ENCODE measurements around the gene OR2AK2.

The OR2AK2 gene

DNA sequence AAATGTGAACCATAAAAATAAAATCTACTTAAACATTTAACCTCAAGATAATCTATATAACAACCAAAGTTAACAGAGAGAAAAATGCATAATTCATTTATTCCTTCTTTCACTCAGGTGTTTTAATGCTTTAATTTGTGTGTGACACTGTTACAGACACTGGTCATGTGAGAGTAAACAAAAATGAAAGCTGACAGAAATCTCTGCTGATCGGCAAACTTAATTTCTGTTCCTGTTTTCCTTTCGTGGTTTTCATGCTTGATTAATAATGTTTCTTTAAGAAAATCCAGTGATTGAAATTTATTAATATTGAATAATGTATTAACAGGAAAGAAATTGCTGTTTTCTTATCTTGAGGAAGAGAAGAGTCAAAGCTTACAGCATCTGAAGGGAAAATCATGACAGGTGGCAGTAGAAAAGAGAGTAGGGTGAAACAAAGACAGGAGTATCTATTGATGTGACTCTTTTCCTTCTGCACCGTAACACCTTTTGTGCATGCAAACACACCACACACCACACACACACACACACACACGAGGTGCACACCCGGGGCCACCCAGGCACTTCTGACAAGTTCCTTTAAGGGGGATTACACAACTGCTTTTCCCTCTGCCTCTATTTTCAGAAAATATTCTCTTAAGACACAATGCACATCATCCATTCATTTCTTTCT lies 1.6 kb downstream of the OR2AK2 start:
- H3F3A ChIP-seq (ENCODE audit: low read depth), result no peaks in the 10 kb centered on the region
- H3K36me3 ChIP-seq (ENCODE audit: insufficient read depth, low read length), result no peaks in the 10 kb centered on the region
- H3K4me3 ChIP-seq (ENCODE audit: low read length, poor library complexity, severe bottlenecking), result no peak overlapping the region
- H3K79me2 ChIP-seq (ENCODE audit: insufficient read depth, low read length), result no peaks in the 10 kb centered on the region
- no peak for TF ChIP-seq EZH2phosphoT487 (IDR thresholded peaks at IDR 0.05; ENCODE audit: borderline replicate concordance)
- TF ChIP-seq, protein P1, sequence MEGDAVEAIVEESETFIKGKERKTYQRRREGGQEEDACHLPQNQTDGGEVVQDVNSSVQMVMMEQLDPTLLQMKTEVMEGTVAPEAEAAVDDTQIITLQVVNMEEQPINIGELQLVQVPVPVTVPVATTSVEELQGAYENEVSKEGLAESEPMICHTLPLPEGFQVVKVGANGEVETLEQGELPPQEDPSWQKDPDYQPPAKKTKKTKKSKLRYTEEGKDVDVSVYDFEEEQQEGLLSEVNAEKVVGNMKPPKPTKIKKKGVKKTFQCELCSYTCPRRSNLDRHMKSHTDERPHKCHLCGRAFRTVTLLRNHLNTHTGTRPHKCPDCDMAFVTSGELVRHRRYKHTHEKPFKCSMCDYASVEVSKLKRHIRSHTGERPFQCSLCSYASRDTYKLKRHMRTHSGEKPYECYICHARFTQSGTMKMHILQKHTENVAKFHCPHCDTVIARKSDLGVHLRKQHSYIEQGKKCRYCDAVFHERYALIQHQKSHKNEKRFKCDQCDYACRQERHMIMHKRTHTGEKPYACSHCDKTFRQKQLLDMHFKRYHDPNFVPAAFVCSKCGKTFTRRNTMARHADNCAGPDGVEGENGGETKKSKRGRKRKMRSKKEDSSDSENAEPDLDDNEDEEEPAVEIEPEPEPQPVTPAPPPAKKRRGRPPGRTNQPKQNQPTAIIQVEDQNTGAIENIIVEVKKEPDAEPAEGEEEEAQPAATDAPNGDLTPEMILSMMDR (conservative IDR thresholded peaks at IDR 0.05; ENCODE audit: low read length), result no peak
- no peaks in the 10 kb centered on the region for H3K9me2 ChIP-seq (replicated peaks; ENCODE audit: low read depth, low read length)
- no peak overlapping the region for H3K4me2 ChIP-seq (ENCODE audit: low read depth, low read length, poor library complexity, severe bottlenecking)
- H3K9ac ChIP-seq (ENCODE audit: low read depth, low read length, poor library complexity, severe bottlenecking), result no peak overlapping the region
- H3K9me3 ChIP-seq (ENCODE audit: insufficient read depth, low read depth, low read length), result no peaks in the 10 kb centered on the region
- no peak overlapping the region for H2AFZ ChIP-seq (ENCODE audit: low read length)
- H3K4me1 ChIP-seq (ENCODE audit: insufficient read depth, low read length, poor library complexity, severe bottlenecking), result no peaks in the 10 kb centered on the region
- H4K20me1 ChIP-seq (ENCODE audit: insufficient read depth, low read length, poor library complexity, severe bottlenecking), result no peaks in the 10 kb centered on the region
- H3K27me3 ChIP-seq (ENCODE audit: insufficient read depth, low read length, poor library complexity, severe bottlenecking), result no peaks in the 10 kb centered on the region

DNA sequence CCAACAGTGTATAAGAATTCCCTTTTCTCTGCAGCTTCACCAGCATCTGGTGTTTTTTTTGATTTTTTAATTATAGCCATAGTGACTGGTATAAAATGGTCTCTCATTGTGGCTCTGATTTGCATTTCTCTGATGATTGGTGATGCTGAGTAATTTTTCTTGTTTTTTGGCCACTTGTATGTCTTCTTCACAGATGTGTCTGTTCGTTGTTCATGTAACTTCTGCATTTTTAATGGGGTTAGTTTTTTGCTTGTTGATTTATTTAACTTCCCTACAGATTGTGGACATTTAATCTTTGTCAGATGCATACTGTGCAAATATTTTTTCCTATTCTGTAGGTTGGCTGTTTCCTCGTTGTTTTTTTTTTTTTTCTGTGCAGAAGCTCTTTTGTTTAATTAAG lies 28.0 kb downstream of the OR2AK2 start:
- no peak overlapping the region for H3K9ac ChIP-seq (ENCODE audit: low read depth, low read length, poor library complexity, severe bottlenecking)
- 0 out of 2 replicates have a peak, but pooled peaks cover 3% of the 10 kb centered on the region for H3K9me2 ChIP-seq (replicated peaks; ENCODE audit: low read depth, low read length)
- H3K4me3 ChIP-seq (ENCODE audit: low read length, poor library complexity, severe bottlenecking), result no peak overlapping the region
- no peaks in the 10 kb centered on the region for H3F3A ChIP-seq (ENCODE audit: low read depth)
- H3K27me3 ChIP-seq (ENCODE audit: insufficient read depth, low read length, poor library complexity, severe bottlenecking), result no peaks in the 10 kb centered on the region
- TF ChIP-seq EZH2phosphoT487 (IDR thresholded peaks at IDR 0.05; ENCODE audit: borderline replicate concordance), result no peak
- TF ChIP-seq, protein P1 (conservative IDR thresholded peaks at IDR 0.05; ENCODE audit: low read length), result no peak
- H3K4me1 ChIP-seq (ENCODE audit: insufficient read depth, low read length, poor library complexity, severe bottlenecking), result no peaks in the 10 kb centered on the region
- no peaks in the 10 kb centered on the region for H3K79me2 ChIP-seq (ENCODE audit: insufficient read depth, low read length)
- H3K36me3 ChIP-seq (ENCODE audit: insufficient read depth, low read length), result no peaks in the 10 kb centered on the region
- H2AFZ ChIP-seq (ENCODE audit: low read length), result no peak overlapping the region
- no peaks in the 10 kb centered on the region; the same call in 1 of the 2 replicates for H3K9me3 ChIP-seq (ENCODE audit: insufficient read depth, low read depth, low read length)
- no peak overlapping the region for H3K4me2 ChIP-seq (ENCODE audit: low read depth, low read length, poor library complexity, severe bottlenecking)
- H4K20me1 ChIP-seq (ENCODE audit: insufficient read depth, low read length, poor library complexity, severe bottlenecking), result no peaks in the 10 kb centered on the region

DNA sequence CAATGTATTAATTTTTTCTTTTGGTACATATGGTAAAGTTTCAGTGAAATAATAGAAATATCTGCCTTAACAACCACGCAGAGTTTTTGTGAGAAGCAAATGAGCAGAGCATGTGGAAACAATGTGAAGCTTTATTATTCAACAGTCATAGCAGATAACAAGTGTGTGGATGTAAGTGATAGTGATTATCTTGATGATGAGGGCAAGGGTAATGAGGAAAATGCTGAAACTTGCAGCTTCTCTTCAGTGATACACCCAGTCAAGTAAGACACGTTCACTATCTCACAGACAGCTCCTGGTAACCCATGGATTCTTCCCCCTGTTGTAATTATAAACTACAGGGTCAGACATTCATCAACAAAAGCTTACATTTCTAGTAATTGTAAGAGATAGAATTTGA lies 33.8 kb downstream of the OR2AK2 start:
- TF ChIP-seq EZH2phosphoT487 (IDR thresholded peaks at IDR 0.05; ENCODE audit: borderline replicate concordance), result no peak
- TF ChIP-seq, protein P1 (conservative IDR thresholded peaks at IDR 0.05; ENCODE audit: low read length), result no peak
- H3K9ac ChIP-seq (ENCODE audit: low read depth, low read length, poor library complexity, severe bottlenecking), result no peak overlapping the region
- no peaks in the 10 kb centered on the region for H3F3A ChIP-seq (ENCODE audit: low read depth)
- H3K4me1 ChIP-seq (ENCODE audit: insufficient read depth, low read length, poor library complexity, severe bottlenecking), result no peaks in the 10 kb centered on the region
- no peaks in the 10 kb centered on the region for H3K27me3 ChIP-seq (ENCODE audit: insufficient read depth, low read length, poor library complexity, severe bottlenecking)
- no peaks in the 10 kb centered on the region for H3K9me2 ChIP-seq (replicated peaks; ENCODE audit: low read depth, low read length)
- H3K79me2 ChIP-seq (ENCODE audit: insufficient read depth, low read length), result no peaks in the 10 kb centered on the region
- no peak overlapping the region for H2AFZ ChIP-seq (ENCODE audit: low read length)
- H3K4me2 ChIP-seq (ENCODE audit: low read depth, low read length, poor library complexity, severe bottlenecking), result no peak overlapping the region
- no peak overlapping the region for H3K4me3 ChIP-seq (ENCODE audit: low read length, poor library complexity, severe bottlenecking)
- H3K36me3 ChIP-seq (ENCODE audit: insufficient read depth, low read length), result no peaks in the 10 kb centered on the region
- H3K9me3 ChIP-seq (ENCODE audit: insufficient read depth, low read depth, low read length), result no peaks in the 10 kb centered on the region; the same call in 1 of the 2 replicates
- H4K20me1 ChIP-seq (ENCODE audit: insufficient read depth, low read length, poor library complexity, severe bottlenecking), result no peaks in the 10 kb centered on the region

Data from Loucy (cell line).